ENCODE results near the gene ACSS2.

Gene ACSS2

GRCh38 chr20:34954904-34955230, 78.5 kb downstream of the ACSS2 start:
- H3K4me1 ChIP-seq (ENCODE audit: insufficient read depth, low read length): peaks cover 14% of the 10 kb centered on the region
- peak overlapping the region; percentile 95 for H3K9ac ChIP-seq (ENCODE audit: low read length)
- H3K27me3 ChIP-seq (ENCODE audit: control insufficient read depth in 1 of 2, insufficient read depth in 2 of 2, low read length in 2 of 2): no peaks in the 10 kb centered on the region
- H3K36me3 ChIP-seq (ENCODE audit: insufficient read depth, low read length): no peaks in the 10 kb centered on the region
- H3K4me3 ChIP-seq (ENCODE audit: low read depth in 1 of 2, low read length in 2 of 2): peak overlapping the region; percentile 28 to 93
- H3K27ac ChIP-seq (ENCODE audit: low read depth, low read length): peak overlapping the region; percentile 78
- H3K9me3 ChIP-seq (ENCODE audit: low read length): no peaks in the 10 kb centered on the region

GRCh38 chr20:34955231-34956040, 79.0 kb downstream of the ACSS2 start, which contains the start of the genes GSS and MYH7B:
Gene GSS (minus strand): TSS chr20:34955806. CDS start chr20:34951852, 3,954 bp downstream.
Gene MYH7B (plus strand): TSS chr20:34955868. CDS start chr20:34978006, 22,138 bp downstream.
- Histone ChIP-seq H3K36me3 (ENCODE audit: insufficient read depth, low read length) (no peaks in the 10 kb centered on the region), H3K9me3 (ENCODE audit: low read length) (no peaks in the 10 kb centered on the region), H3K9ac (ENCODE audit: low read length) (peak within 1 kb of the TSS; percentile 95), H3K27ac (ENCODE audit: low read depth, low read length) (peak within 1 kb of the TSS; percentile 78), H3K27me3 (ENCODE audit: control insufficient read depth in 1 of 2, insufficient read depth in 2 of 2, low read length in 2 of 2) (no peaks in the 10 kb centered on the region), H3K4me3 (ENCODE audit: low read depth in 1 of 2, low read length in 2 of 2) (peak within 1 kb of the TSS; percentile 28 to 93), H3K4me1 (ENCODE audit: insufficient read depth, low read length) (peaks cover 14% of the 10 kb centered on the region)

- peak overlapping the region; percentile 95 for H3K9ac ChIP-seq (ENCODE audit: low read length)
- H3K27me3 ChIP-seq (ENCODE audit: control insufficient read depth in 1 of 2, insufficient read depth in 2 of 2, low read length in 2 of 2): no peaks in the 10 kb centered on the region
- peak overlapping the region; percentile 28 to 93 for H3K4me3 ChIP-seq (ENCODE audit: low read depth in 1 of 2, low read length in 2 of 2)
- peaks cover 14% of the 10 kb centered on the region for H3K4me1 ChIP-seq (ENCODE audit: insufficient read depth, low read length)
- no peaks in the 10 kb centered on the region for H3K9me3 ChIP-seq (ENCODE audit: low read length)
- H3K27ac ChIP-seq (ENCODE audit: low read depth, low read length): peak overlapping the region; percentile 78
- H3K36me3 ChIP-seq (ENCODE audit: insufficient read depth, low read length): no peaks in the 10 kb centered on the region
Measured at GRCh38 chr20:34956041-34956458, 79.6 kb downstream of the ACSS2 start.

GRCh38 chr20:34956751-34957472, 80.5 kb downstream of the ACSS2 start:
- Histone ChIP-seq H3K27me3 (ENCODE audit: control insufficient read depth in 1 of 2, insufficient read depth in 2 of 2, low read length in 2 of 2) (no peaks in the 10 kb centered on the region), H3K27ac (ENCODE audit: low read depth, low read length) (no peak overlapping the region), H3K4me3 (ENCODE audit: low read depth in 1 of 2, low read length in 2 of 2) (no peak overlapping the region)

GRCh38 chr20:34964486-34964885, 88.1 kb downstream of the ACSS2 start:
- H3K9me3 ChIP-seq (ENCODE audit: low read length): no peaks in the 10 kb centered on the region
- H3K4me1 ChIP-seq (ENCODE audit: insufficient read depth, low read length): no peaks in the 10 kb centered on the region
- no peak overlapping the region for H3K9ac ChIP-seq (ENCODE audit: low read length)
- no peaks in the 10 kb centered on the region for H3K36me3 ChIP-seq (ENCODE audit: insufficient read depth, low read length)
- H3K4me3 ChIP-seq (ENCODE audit: low read depth in 1 of 2, low read length in 2 of 2): no peak overlapping the region
- no peaks in the 10 kb centered on the region for H3K27me3 ChIP-seq (ENCODE audit: control insufficient read depth in 1 of 2, insufficient read depth in 2 of 2, low read length in 2 of 2)
- H3K27ac ChIP-seq (ENCODE audit: low read depth, low read length): no peak overlapping the region

More at GRCh38 chr20:34956751-34957472, 80.5 kb downstream of the ACSS2 start:
- H3K9ac ChIP-seq (ENCODE audit: low read length): no peak overlapping the region
- H3K4me1 ChIP-seq (ENCODE audit: insufficient read depth, low read length): peaks cover 14% of the 10 kb centered on the region
- H3K9me3 ChIP-seq (ENCODE audit: low read length): no peaks in the 10 kb centered on the region
- H3K36me3 ChIP-seq (ENCODE audit: insufficient read depth, low read length): no peaks in the 10 kb centered on the region

GRCh38 chr20:34965051-34965450, 88.6 kb downstream of the ACSS2 start:
- H3K9ac ChIP-seq (ENCODE audit: low read length): no peak overlapping the region
- H3K36me3 ChIP-seq (ENCODE audit: insufficient read depth, low read length): no peaks in the 10 kb centered on the region
- no peaks in the 10 kb centered on the region for H3K4me1 ChIP-seq (ENCODE audit: insufficient read depth, low read length)
- no peaks in the 10 kb centered on the region for H3K9me3 ChIP-seq (ENCODE audit: low read length)
- no peak overlapping the region for H3K4me3 ChIP-seq (ENCODE audit: low read depth in 1 of 2, low read length in 2 of 2)
- no peaks in the 10 kb centered on the region for H3K27me3 ChIP-seq (ENCODE audit: control insufficient read depth in 1 of 2, insufficient read depth in 2 of 2, low read length in 2 of 2)
- no peak overlapping the region for H3K27ac ChIP-seq (ENCODE audit: low read depth, low read length)

- Histone ChIP-seq H3K27me3 (ENCODE audit: control insufficient read depth in 1 of 2, insufficient read depth in 2 of 2, low read length in 2 of 2) (no peaks in the 10 kb centered on the region), H3K4me3 (ENCODE audit: low read depth in 1 of 2, low read length in 2 of 2) (no peak overlapping the region), H3K27ac (ENCODE audit: low read depth, low read length) (no peak overlapping the region)
Measured at GRCh38 chr20:34967421-34967820, 91.0 kb downstream of the ACSS2 start.

GRCh38 chr20:34968042-34968775, 91.8 kb downstream of the ACSS2 start:
- Histone ChIP-seq H3K9ac (ENCODE audit: low read length) (no peak overlapping the region), H3K27me3 (ENCODE audit: control insufficient read depth in 1 of 2, insufficient read depth in 2 of 2, low read length in 2 of 2) (no peaks in the 10 kb centered on the region), H3K27ac (ENCODE audit: low read depth, low read length) (no peak overlapping the region), H3K9me3 (ENCODE audit: low read length) (no peaks in the 10 kb centered on the region), H3K4me1 (ENCODE audit: insufficient read depth, low read length) (no peaks in the 10 kb centered on the region), H3K36me3 (ENCODE audit: insufficient read depth, low read length) (no peaks in the 10 kb centered on the region), H3K4me3 (ENCODE audit: low read depth in 1 of 2, low read length in 2 of 2) (no peak overlapping the region)

More at GRCh38 chr20:34967421-34967820, 91.0 kb downstream of the ACSS2 start:
- Histone ChIP-seq H3K36me3 (ENCODE audit: insufficient read depth, low read length) (no peaks in the 10 kb centered on the region), H3K9me3 (ENCODE audit: low read length) (no peaks in the 10 kb centered on the region), H3K4me1 (ENCODE audit: insufficient read depth, low read length) (no peaks in the 10 kb centered on the region), H3K9ac (ENCODE audit: low read length) (no peak overlapping the region)

- H3K9ac ChIP-seq (ENCODE audit: low read length): no peak overlapping the region
- no peak overlapping the region for H3K4me3 ChIP-seq (ENCODE audit: low read depth in 1 of 2, low read length in 2 of 2)
- no peak overlapping the region for H3K27ac ChIP-seq (ENCODE audit: low read depth, low read length)
- no peaks in the 10 kb centered on the region for H3K36me3 ChIP-seq (ENCODE audit: insufficient read depth, low read length)
- H3K9me3 ChIP-seq (ENCODE audit: low read length): no peaks in the 10 kb centered on the region
- no peaks in the 10 kb centered on the region for H3K27me3 ChIP-seq (ENCODE audit: control insufficient read depth in 1 of 2, insufficient read depth in 2 of 2, low read length in 2 of 2)
- H3K4me1 ChIP-seq (ENCODE audit: insufficient read depth, low read length): no peaks in the 10 kb centered on the region
Measured at GRCh38 chr20:34970193-34970840, 93.9 kb downstream of the ACSS2 start.

GRCh38 chr20:34970846-34971560, 94.6 kb downstream of the ACSS2 start:
- no peaks in the 10 kb centered on the region for H3K27me3 ChIP-seq (ENCODE audit: control insufficient read depth in 1 of 2, insufficient read depth in 2 of 2, low read length in 2 of 2)
- H3K4me3 ChIP-seq (ENCODE audit: low read depth in 1 of 2, low read length in 2 of 2): no peak overlapping the region
- H3K9ac ChIP-seq (ENCODE audit: low read length): no peak overlapping the region
- no peak overlapping the region for H3K27ac ChIP-seq (ENCODE audit: low read depth, low read length)
- H3K36me3 ChIP-seq (ENCODE audit: insufficient read depth, low read length): no peaks in the 10 kb centered on the region
- no peaks in the 10 kb centered on the region for H3K4me1 ChIP-seq (ENCODE audit: insufficient read depth, low read length)
- H3K9me3 ChIP-seq (ENCODE audit: low read length): no peaks in the 10 kb centered on the region
